Mucosa of descending colon (tissue), 3 donors: ENCODE data around the gene ACAD10. TPM values are rescaled to one million over a fixed set of nuclear protein-coding genes. Genes with fewer than 3 reads are reported as not detected.

Experiments used
- ATAC-seq: fragments of 200-7000 bp; cut with Tn5 transposase; one replicate; pipeline ENCODE4 v1.9.1; 2020; ENCODE audit warnings: mild to moderate bottlenecking, moderate library complexity
- DNase-seq, 3 donors: peaks; one replicate each; pipeline ENCODE4 v3.0.0-alpha.2; 2020
- H3K36me3 ChIP-seq: fragments of 200-600 bp; one replicate; pipeline ENCODE4 v1.8.0; 2021; ENCODE audit warnings: low read depth, mild to moderate bottlenecking
- H3K4me1 ChIP-seq: fragments of 200-600 bp; one replicate; pipeline ENCODE4 v1.8.0; 2021; ENCODE audit warnings: low read depth, mild to moderate bottlenecking
- H3K4me3 ChIP-seq: fragments of 200-600 bp; one replicate; pipeline ENCODE4 v1.8.0; 2021; ENCODE audit warnings: mild to moderate bottlenecking
- H3K9me3 ChIP-seq: fragments of 200-600 bp; one replicate; pipeline ENCODE4 v1.8.0; 2021; ENCODE audit warnings: mild to moderate bottlenecking
- CTCF ChIP-seq: fragments of 200-600 bp; IDR thresholded peaks from one replicate; pipeline ENCODE4 v1.8.0; 2022; ENCODE audit warnings: antibody characterized with exemption, mild to moderate bottlenecking
- intact Hi-C, 2 donors: fragments of 100-400 bp; cut with DNase I in 1 of 2; cut with micrococcal nuclease in 1 of 2; formaldehyde crosslinking; loops; one replicate each; pipeline versions ENCODE4 v1.11.0 to v1.11.1; 2022; cut with DNase I, micrococcal nuclease
- long read RNA-seq, 2 donors: library from polyadenylated mRNA; unstranded; transcript quantifications; one replicate each; pipeline ENCODE4 v2.0.0, GENCODE V29; 2019 to 2021
- total RNA-seq, 3 donors: library from RNA; stranded (reverse); fragmentation: NEBNext Ultra II Directional in 2 of 3; extraction: Animal tissue kit (Norgen Biotek cat#: 25700) in 2 of 3; gene quantifications; one replicate each; pipeline versions ENCODE4 v1.2.1 to v1.2.4, GENCODE V29; 2021 to 2023
- donor health status: DM: no; HTN: no; CAD: no; lungs with moderate emphysema.
- donor health status: DM: no; HTN: no; CAD: no.
- donor health status: DM: no; HTN: yes; CAD: no.

ACAD10 gene
- 10 to 100 TPM; 36.5 to 55.8 (median 37.9) TPM for total RNA-seq
- long read RNA-seq, donor 1, partial matches to known transcripts, result 2 of 18 reads
- long read RNA-seq, donor 1, other reads (novel, unspliced or antisense), result 13 of 18 reads
- long read RNA-seq, donor 2, partial matches to known transcripts, result 1 of 5 reads
- long read RNA-seq, donor 2, other reads (novel, unspliced or antisense), result 4 of 5 reads

GRCh38 chr12:111685811-111686573, at the start of gene ACAD10, which contains the start of gene BRAP:
TSS of gene ACAD10 (plus strand) at chr12:111686053. CDS start at chr12:111692710, 6,657 bp downstream.
TSS of gene BRAP (minus strand) at chr12:111685956. CDS start at chr12:111685792, 164 bp downstream.
- Histone ChIP-seq H3K36me3 (peaks cover 12% of the 10 kb centered on the region), H3K9me3 (no peaks in the 10 kb centered on the region), H3K4me3 (peak within 1 kb of the TSS; percentile 89), H3K4me1 (peaks cover 14% of the 10 kb centered on the region)
- ATAC-seq (peak; percentile 98), DNase-seq (peak; percentile 95 to 98 (median 96))
- intact Hi-C loops, result no loop called here
- no peak for TF ChIP-seq CTCF

GRCh38 chr12:111636209-111636945, 49.5 kb upstream of the ACAD10 start:
- no peaks in the 10 kb centered on the region for H3K4me1 ChIP-seq
- H3K4me3 ChIP-seq, result no peak overlapping the region
- DNase-seq, result peak; percentile 33 to 49 (median 39)
- intact Hi-C loops, result no loop called here
- ATAC-seq, result no peak
- no peak for TF ChIP-seq CTCF
- H3K9me3 ChIP-seq, result no peaks in the 10 kb centered on the region
- H3K36me3 ChIP-seq, result no peaks in the 10 kb centered on the region

- H3K4me1 ChIP-seq, result no peaks in the 10 kb centered on the region
- H3K9me3 ChIP-seq, result no peaks in the 10 kb centered on the region
- no peak overlapping the region for H3K4me3 ChIP-seq
- H3K36me3 ChIP-seq, result no peaks in the 10 kb centered on the region
- intact Hi-C loops, result no loop called here
- no peak for ATAC-seq
- TF ChIP-seq CTCF, result no peak
- no peak for DNase-seq
Observed at GRCh38 chr12:111638556-111638955, 47.3 kb upstream of the ACAD10 start.

- Histone ChIP-seq H3K4me1 (no peaks in the 10 kb centered on the region), H3K4me3 (no peak overlapping the region), H3K36me3 (peaks cover 4% of the 10 kb centered on the region), H3K9me3 (no peaks in the 10 kb centered on the region)
- TF ChIP-seq CTCF, result no peak
- no peak for DNase-seq
- intact Hi-C loops, result no loop called here
- ATAC-seq, result no peak
Observed at GRCh38 chr12:111640506-111640905, 45.3 kb upstream of the ACAD10 start.

GRCh38 chr12:111642681-111643426, 43.0 kb upstream of the ACAD10 start:
- Histone ChIP-seq H3K9me3 (no peaks in the 10 kb centered on the region), H3K4me3 (no peak overlapping the region), H3K4me1 (no peaks in the 10 kb centered on the region), H3K36me3 (peaks cover 4% of the 10 kb centered on the region)
- no peak for TF ChIP-seq CTCF
- intact Hi-C loops, result no loop called here
- DNase-seq (no peak), ATAC-seq (no peak)
